D721Med (cell line): ENCODE results near the gene RHOU.

Source experiments
- DNase-seq: peaks from one replicate; pipeline ENCODE4 v3.0.0; 2011; ENCODE audit warnings: low spot score; ENCODE audit not compliant: insufficient read length
- FAIRE-seq: peaks from 2 replicates; lab custom pipeline; 2011; peaks lifted over from hg19 to GRCh38; lab: Jason Lieb, UNC
- TF ChIP-seq, protein P1 (sequence below): IDR thresholded peaks from 2 replicates; pipeline ENCODE4 v1.5.1; 2012; ENCODE audit warnings: mild to moderate bottlenecking, control low read depth; ENCODE audit not compliant: insufficient read depth; ENCODE audit errors: missing control alignments

Gene RHOU

GRCh38 chr1:228752258-228752657, 17.0 kb downstream of the RHOU start:
- TF ChIP-seq, protein P1, sequence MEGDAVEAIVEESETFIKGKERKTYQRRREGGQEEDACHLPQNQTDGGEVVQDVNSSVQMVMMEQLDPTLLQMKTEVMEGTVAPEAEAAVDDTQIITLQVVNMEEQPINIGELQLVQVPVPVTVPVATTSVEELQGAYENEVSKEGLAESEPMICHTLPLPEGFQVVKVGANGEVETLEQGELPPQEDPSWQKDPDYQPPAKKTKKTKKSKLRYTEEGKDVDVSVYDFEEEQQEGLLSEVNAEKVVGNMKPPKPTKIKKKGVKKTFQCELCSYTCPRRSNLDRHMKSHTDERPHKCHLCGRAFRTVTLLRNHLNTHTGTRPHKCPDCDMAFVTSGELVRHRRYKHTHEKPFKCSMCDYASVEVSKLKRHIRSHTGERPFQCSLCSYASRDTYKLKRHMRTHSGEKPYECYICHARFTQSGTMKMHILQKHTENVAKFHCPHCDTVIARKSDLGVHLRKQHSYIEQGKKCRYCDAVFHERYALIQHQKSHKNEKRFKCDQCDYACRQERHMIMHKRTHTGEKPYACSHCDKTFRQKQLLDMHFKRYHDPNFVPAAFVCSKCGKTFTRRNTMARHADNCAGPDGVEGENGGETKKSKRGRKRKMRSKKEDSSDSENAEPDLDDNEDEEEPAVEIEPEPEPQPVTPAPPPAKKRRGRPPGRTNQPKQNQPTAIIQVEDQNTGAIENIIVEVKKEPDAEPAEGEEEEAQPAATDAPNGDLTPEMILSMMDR, result no peak
- no peak for FAIRE-seq
- no peak for DNase-seq

DNA sequence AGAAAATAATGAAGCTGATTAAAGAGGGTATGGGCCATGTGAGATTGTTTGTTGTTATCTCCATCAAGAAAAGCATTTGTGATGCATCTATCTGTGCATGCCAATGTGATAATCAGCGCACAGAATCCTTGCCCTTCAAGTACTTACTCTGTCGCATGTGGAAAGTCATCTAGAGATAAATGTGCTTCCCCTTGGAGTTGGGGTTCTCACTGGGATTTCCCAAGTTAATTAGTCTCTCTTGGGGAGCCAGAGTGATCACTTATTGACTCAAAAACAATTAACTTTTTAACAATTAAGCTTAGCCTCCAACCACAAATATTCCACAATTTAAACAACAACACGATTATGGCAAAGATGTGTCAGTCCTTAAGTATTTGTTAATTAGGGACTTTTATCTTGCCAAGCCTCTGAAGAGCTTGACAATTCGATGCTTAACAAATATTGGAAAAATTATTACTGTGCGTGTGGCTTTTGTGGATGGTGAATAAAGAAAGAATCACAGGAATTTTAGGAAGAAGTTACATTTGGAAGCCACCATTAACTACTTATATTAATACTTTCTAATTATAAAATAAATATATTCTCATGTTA, 17.5 kb downstream of the RHOU start:
- DNase-seq, result no peak
- TF ChIP-seq, protein P1, result no peak
- FAIRE-seq, result peak; percentile 81

- TF ChIP-seq, protein P1, result no peak
- FAIRE-seq, result no peak
- DNase-seq, result no peak
These were observed 18.0 kb downstream of the RHOU start for GRCh38 chr1:228753287-228753686.

DNA sequence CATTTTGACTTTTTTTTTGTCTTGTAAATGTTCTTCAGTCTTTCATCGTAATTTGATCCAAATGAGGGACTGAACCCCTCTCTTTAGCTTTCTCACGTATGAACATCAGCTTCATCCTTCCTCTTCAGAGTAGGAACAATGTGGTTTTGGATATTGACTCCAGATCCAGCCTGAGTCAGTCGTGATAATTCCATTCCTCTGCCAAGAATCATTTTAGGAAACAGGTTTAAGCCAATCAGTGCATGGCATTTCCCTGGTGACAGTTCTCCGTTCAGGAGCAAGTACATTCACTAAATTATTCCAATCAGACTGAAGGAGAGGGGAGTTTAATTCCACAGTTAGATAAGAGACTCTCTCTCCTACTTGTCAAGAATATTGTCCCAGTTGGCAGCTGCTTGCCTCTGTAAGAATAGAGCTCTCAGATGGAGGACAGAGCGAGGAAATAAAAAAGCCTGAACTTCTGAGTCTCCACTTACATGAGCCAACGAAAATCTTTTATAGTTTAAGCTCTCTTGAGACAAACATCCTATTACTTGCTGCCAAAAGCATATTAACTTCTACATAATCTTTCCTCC, 18.6 kb downstream of the RHOU start:
- FAIRE-seq (peak; percentile 84), DNase-seq (no peak)
- TF ChIP-seq, protein P1, result no peak

- FAIRE-seq (peak; percentile 84), DNase-seq (peak; percentile 84)
- TF ChIP-seq, protein P1, result no peak
These were observed 19.5 kb downstream of the RHOU start for GRCh38 chr1:228754646-228755268.

DNA sequence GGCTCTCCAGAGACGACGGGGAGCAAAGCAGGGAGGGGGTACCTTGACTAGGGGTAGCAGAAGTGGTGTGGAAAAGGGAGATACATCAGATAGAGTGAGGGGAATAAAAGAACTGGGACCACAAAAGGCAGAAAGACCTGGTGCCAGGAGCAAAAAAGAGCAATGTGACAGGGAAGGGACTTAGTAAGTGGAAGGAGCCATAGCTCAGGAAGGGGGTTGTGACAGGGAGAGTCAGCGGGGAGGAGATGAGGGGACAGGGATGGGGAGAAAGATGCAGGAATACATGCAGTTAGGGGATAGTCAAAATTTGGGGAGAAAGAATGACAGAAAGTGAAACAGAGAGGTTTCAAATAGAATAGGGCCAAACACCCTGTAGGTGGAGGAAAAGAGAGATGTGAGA, 20.5 kb downstream of the RHOU start:
- FAIRE-seq (peak; percentile 58), DNase-seq (no peak)
- TF ChIP-seq, protein P1, result no peak

DNA sequence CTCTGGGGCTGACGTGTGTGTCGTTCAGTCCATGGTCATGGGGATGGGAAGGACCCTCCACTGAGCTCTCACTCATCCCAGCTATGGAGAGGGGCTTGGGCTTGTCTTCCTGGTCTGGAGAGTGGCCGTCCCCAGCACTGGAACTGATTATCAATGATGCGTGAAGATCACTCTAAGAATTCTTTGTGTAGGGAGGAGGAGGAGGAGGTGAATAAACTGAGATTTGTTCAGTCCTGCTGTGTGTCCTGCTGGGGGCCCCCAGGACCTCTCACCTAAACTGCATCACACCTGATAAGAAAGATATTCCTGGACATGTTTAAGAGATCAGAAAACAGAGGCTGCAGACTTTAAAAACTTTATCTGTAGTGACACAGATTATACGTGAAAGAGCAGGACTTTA, 21.2 kb downstream of the RHOU start:
- no peak for DNase-seq
- FAIRE-seq, result no peak
- TF ChIP-seq, protein P1, result no peak
